IMR-90 (cell line): ENCODE data around the gene GLS. TPM values are rescaled to one million over a fixed set of nuclear protein-coding genes. Genes with fewer than 3 reads are reported as not detected.

ENCODE experiments used
- ATAC-seq: fragments of 200-7000 bp; cut with Tn5 transposase; 2 replicates; pipeline ENCODE4 v1.9.1; 2020; ENCODE audit warnings: low read depth, mild to moderate bottlenecking, moderate library complexity
- BruUV-seq: library from RNA; stranded (reverse); fragments of 400-500 nt; replicated peaks from 2 replicates; lab custom pipeline; 2021; lab: Mats Ljungman, UMichigan
- CTCF ChIA-PET: fragments of 300-600 bp; formaldehyde crosslinking; extraction: SDS; loops from one replicate; lab custom pipeline; 2021; ENCODE audit warnings: antibody characterized with exemption; lab: Yijun Ruan, JAX
- POLR2A ChIA-PET: fragments of 300-600 bp; sonication (Branson Sonifier 250); formaldehyde crosslinking; loops from one replicate; lab custom pipeline; 2022; ENCODE audit warnings: antibody characterized with exemption; ENCODE audit not compliant: unreplicated experiment; lab: Charles Lee
- DNase-seq: peaks from one replicate; pipeline ENCODE4 v3.0.0; 2013
- H2AFZ ChIP-seq: replicated peaks from 2 replicates; pipeline ENCODE3; 2013; ENCODE audit warnings: low read length, mild to moderate bottlenecking; ENCODE audit not compliant: poor library complexity
- H2AK5ac ChIP-seq: 2 replicates; pipeline ENCODE4 v1.6.1; 2013; ENCODE audit warnings: low read depth, low read length, inconsistent platforms
- H2AK9ac ChIP-seq: replicated peaks from 2 replicates; pipeline ENCODE3; 2013; ENCODE audit warnings: mild to moderate bottlenecking, low read depth, low read length, moderate library complexity; ENCODE audit not compliant: poor library complexity
- H2BK120ac ChIP-seq: 2 replicates; pipeline ENCODE4 v1.6.1; 2013; ENCODE audit warnings: low read depth, low read length, inconsistent platforms
- H2BK15ac ChIP-seq: 3 replicates; pipeline ENCODE4 v1.6.1; 2013; ENCODE audit warnings: low read depth, low read length, inconsistent platforms
- H2BK20ac ChIP-seq: 2 replicates; pipeline ENCODE4 v1.6.1; 2013; ENCODE audit warnings: low read depth, mild to moderate bottlenecking, inconsistent platforms, low read length, moderate library complexity
- H2BK5ac ChIP-seq: 2 replicates; pipeline ENCODE4 v1.6.1; 2013; ENCODE audit warnings: mild to moderate bottlenecking, low read depth, low read length, inconsistent platforms; ENCODE audit not compliant: poor library complexity, severe bottlenecking
- H3K14ac ChIP-seq: replicated peaks from 2 replicates; pipeline ENCODE4 v1.6.1; 2013; ENCODE audit warnings: low read depth, low read length, inconsistent platforms
- H3K18ac ChIP-seq: 2 replicates; pipeline ENCODE4 v1.6.1; 2013; ENCODE audit warnings: low read depth, low read length, control low read depth
- H3K23ac ChIP-seq: 2 replicates; pipeline ENCODE4 v1.6.1; 2013; ENCODE audit warnings: low read depth, low read length, inconsistent platforms
- H3K27ac ChIP-seq: 2 replicates; pipeline ENCODE4 v1.5.1; 2013; ENCODE audit warnings: mild to moderate bottlenecking, control low read depth, low read length; ENCODE audit not compliant: insufficient read depth
- H3K27me3 ChIP-seq: 2 replicates; pipeline ENCODE4 v1.6.1; 2013; ENCODE audit warnings: low read length; ENCODE audit not compliant: control insufficient read depth, insufficient read depth
- H3K36me3 ChIP-seq: 2 replicates; pipeline ENCODE4 v1.6.1; 2013; ENCODE audit warnings: low read length, mixed read lengths; ENCODE audit not compliant: control insufficient read depth, insufficient read depth
- H3K4ac ChIP-seq: 2 replicates; pipeline ENCODE4 v1.6.1; 2013; ENCODE audit warnings: low read depth, low read length, inconsistent platforms
- H3K4me1 ChIP-seq: 2 replicates; pipeline ENCODE4 v1.6.1; 2013; ENCODE audit warnings: low read length, mixed read lengths; ENCODE audit not compliant: control insufficient read depth, insufficient read depth
- H3K4me2 ChIP-seq: 2 replicates; pipeline ENCODE4 v1.6.1; 2013; ENCODE audit warnings: low read depth, mild to moderate bottlenecking, control low read depth, low read length, moderate library complexity
- H3K4me3 ChIP-seq: 2 replicates; pipeline ENCODE4 v1.5.1; 2013; ENCODE audit warnings: low read depth, mild to moderate bottlenecking, control low read depth, low read length, moderate library complexity; ENCODE audit not compliant: insufficient read depth
- H3K56ac ChIP-seq: 2 replicates; pipeline ENCODE4 v1.6.1; 2013; ENCODE audit warnings: low read length, inconsistent platforms; ENCODE audit not compliant: insufficient read depth; ENCODE audit errors: extremely low read depth
- H3K79me1 ChIP-seq, 2 experiments: 2 replicates each; pipeline ENCODE4 v1.6.1; 2013; ENCODE audit warnings: low read length in 2 of 2, inconsistent platforms in 1 of 2, low read depth in 1 of 2
- H3K9ac ChIP-seq: 2 replicates; pipeline ENCODE4 v1.6.1; 2013; ENCODE audit warnings: low read depth, low read length, control low read depth
- H3K9me1 ChIP-seq: 2 replicates; pipeline ENCODE4 v1.6.1; 2013; ENCODE audit warnings: low read length, inconsistent platforms; ENCODE audit not compliant: insufficient read depth
- H3K9me3 ChIP-seq: 2 replicates; pipeline ENCODE4 v1.6.1; 2013; ENCODE audit warnings: low read length; ENCODE audit not compliant: control insufficient read depth, insufficient read depth
- H4K20me1 ChIP-seq: 2 replicates; pipeline ENCODE4 v1.6.1; 2013; ENCODE audit warnings: low read length, inconsistent platforms; ENCODE audit not compliant: insufficient read depth
- H4K5ac ChIP-seq: 2 replicates; pipeline ENCODE4 v1.6.1; 2013; ENCODE audit warnings: mild to moderate bottlenecking, low read depth, low read length, control low read depth
- H4K8ac ChIP-seq, 2 experiments: 2 replicates each; pipeline ENCODE4 v1.6.1; 2013; ENCODE audit warnings: low read depth in 2 of 2, low read length in 2 of 2, control low read depth in 1 of 2, inconsistent platforms in 1 of 2
- H4K91ac ChIP-seq: 2 replicates; pipeline ENCODE4 v1.6.1; 2013; ENCODE audit warnings: low read depth, low read length, inconsistent platforms; ENCODE audit not compliant: insufficient read depth
- BHLHE40 ChIP-seq: fragments of 150-350 bp; IDR thresholded peaks from 2 replicates; pipeline ENCODE4 v1.6.1; 2016; ENCODE audit warnings: mild to moderate bottlenecking, low read depth, low read length
- MXI1 ChIP-seq: IDR thresholded peaks from 2 replicates; pipeline ENCODE4 v1.6.1; 2012; ENCODE audit warnings: low read depth, mild to moderate bottlenecking, low read length, moderate library complexity, borderline replicate concordance
- USF2 ChIP-seq: fragments of 150-350 bp; IDR thresholded peaks from 2 replicates; pipeline ENCODE4 v1.6.1; 2017; ENCODE audit warnings: mild to moderate bottlenecking, antibody characterized with exemption, low read length, low read depth
- WGBS, 2 experiments: methylation state at CpG; one replicate each; pipeline versions ENCODE4 v1.1.5 to v1.1.7; 2013; ENCODE audit warnings: missing lambda C conversion rate in 2 of 2; ENCODE audit not compliant: insufficient read length in 1 of 2; ENCODE audit errors: extremely low coverage in 2 of 2; 5-methylcytosine and 5-hydroxymethylcytosine counted together
- dilution Hi-C: fragments of 300-500 bp; cut with HindIII; formaldehyde crosslinking; loops from one replicate; pipeline ENCODE4 v1.14.3; 2018; ENCODE audit warnings: low sequenced_read_pairs; ENCODE audit not compliant: unreplicated experiment
- in situ Hi-C: fragments of 300-500 bp; cut with MboI; formaldehyde crosslinking; loops from 3 replicates; pipeline ENCODE4 v1.14.3; 2019; ENCODE audit warnings: low sequenced_read_pairs, inconsistent platforms, mixed read lengths
- intact Hi-C: fragments of 100-400 bp; cut with micrococcal nuclease; formaldehyde crosslinking; loops from 2 replicates; pipeline ENCODE4 v1.10.0; 2022
- polyA plus RNA-seq, 3 experiments: library from polyadenylated mRNA; depleted of rRNA; stranded (reverse); fragments of >200 nt; gene quantifications; 2 replicates each; pipeline ENCODE4 v1.2.3, GENCODE V29; 2012; ENCODE audit warnings: low replicate concordance in 1 of 3
- total RNA-seq: library from RNA; depleted of rRNA; stranded (reverse); fragments of >200 nt; gene quantifications from 2 replicates; pipeline ENCODE4 v1.2.3, GENCODE V29; 2012

GLS gene
- total and polyA plus RNA-seq, 2 of the 4 experiments (the other 2 are of a cell fraction): 87.5 to 130 TPM

- Histone ChIP-seq H3K4ac (no peak overlapping the region), H2BK20ac (peak overlapping the region; percentile 72; the same call in 1 of the 2 replicates), H3K18ac (peak overlapping the region; percentile 64; the same call in 1 of the 2 replicates), H2BK5ac (no peak overlapping the region), H3K27ac (no peak overlapping the region), H3K9ac (no peak overlapping the region), H3K9me1 (peaks cover 8% of the 10 kb centered on the region; the same call in 1 of the 2 replicates), H3K14ac (0 out of 2 replicates have a peak overlapping the region, but pooled peaks have one; percentile 46), H4K20me1 (no peaks in the 10 kb centered on the region), H2BK15ac (peak overlapping the region; percentile 60; the same call in 1 of the 3 replicates), H3K23ac (no peak overlapping the region), H2AFZ (no peak overlapping the region), H3K36me3 (no peaks in the 10 kb centered on the region), H3K4me2 (no peak overlapping the region), H4K91ac (no peak overlapping the region), H4K5ac (no peak overlapping the region), H4K8ac (no peak overlapping the region), H3K4me1 (peaks cover 12% of the 10 kb centered on the region), H2AK5ac (0 out of 2 replicates have a peak overlapping the region, but pooled peaks have one; percentile 20), H3K27me3 (no peaks in the 10 kb centered on the region), H2BK120ac (peak overlapping the region; percentile 20; the same call in 1 of the 2 replicates), H2AK9ac (no peak overlapping the region), H3K56ac (no peak overlapping the region), H3K4me3 (no peak overlapping the region), H3K9me3 (no peaks in the 10 kb centered on the region), H3K79me1 (peaks cover 0 to 8% of the 10 kb centered on the region in 2 experiments; a peak in 1 of 4 replicates)
- no peak for TF ChIP-seq MXI1
- TF ChIP-seq BHLHE40: no peak
- TF ChIP-seq USF2: no peak
- no CpG with 5 or more reads among the region's 1 CpG for WGBS, 2 experiments
- POLR2A ChIA-PET: interaction anchor here (1.1 kb wide), 1 partner anchor 47 kb away, joined by 6 read pairs; no protein-coding TSS in a partner anchor
- in situ Hi-C loops (no loop called here), intact Hi-C loops (loop anchor here (5.0 kb wide), 1 partner anchor 47 kb away; the partner anchor contains the start of gene GLS), dilution Hi-C loops (no loop called here)
- no peak for ATAC-seq
- CTCF ChIA-PET: interaction anchor here (1.0 kb wide), 1 partner anchor 25 kb away, joined by 3 read pairs; no protein-coding TSS in a partner anchor
- no peak for DNase-seq
- BruUV-seq: no TSS peak
These were observed 45.8 kb upstream of the GLS start for GRCh38 chr2:190834890-190835208.
